Forelimb muscle (tissue), 1 donor: ENCODE data around the gene C16orf54. TPM values are rescaled to one million over a fixed set of nuclear protein-coding genes. Genes with fewer than 3 reads are reported as not detected.
"Not testable (repeated sequence)": the region's sequence is repeated elsewhere in the genome, so short reads cannot be mapped to it uniquely, and the experiment has no call there.

Source experiments
- DNase-seq: peaks from one replicate; pipeline ENCODE4 v3.0.0-alpha.2; 2013; ENCODE audit warnings: low read depth
- polyA plus RNA-seq: library from polyadenylated mRNA; unstranded; fragments of 120-200 nt; gene quantifications from one replicate; pipeline ENCODE4 v1.2.1, GENCODE V29; 2013; ENCODE audit not compliant: insufficient read length

The C16orf54 gene
- polyA plus RNA-seq, 1 donor, result 0.40 TPM

GRCh38 chr16:29769507-29769906 lies 23.7 kb upstream of the C16orf54 start:
- DNase-seq, result no peak

- DNase-seq, result no peak
Observed at GRCh38 chr16:29767062-29767461, 21.3 kb upstream of the C16orf54 start.

DNA sequence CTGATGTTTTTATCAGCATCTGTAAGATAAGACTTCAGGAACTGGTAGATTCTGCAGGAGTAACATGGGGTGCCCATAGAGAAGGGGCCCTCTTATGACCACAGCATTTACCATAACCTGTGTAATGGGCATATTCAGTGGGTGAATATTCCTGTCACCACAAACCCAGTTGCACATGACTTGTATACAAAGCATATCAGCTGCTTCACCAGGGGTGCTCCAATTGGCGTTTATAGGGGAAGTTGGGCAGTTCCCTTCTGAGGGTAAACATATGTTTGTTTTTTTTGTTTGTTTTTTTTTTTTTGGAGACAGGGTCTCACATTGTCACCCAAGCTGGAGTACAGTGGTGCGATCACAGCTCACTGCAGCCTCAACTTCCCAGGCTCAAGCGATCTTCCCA lies 20.8 kb upstream of the C16orf54 start:
- no peak for DNase-seq

- DNase-seq, result no peak
Observed at GRCh38 chr16:29765167-29766032, 19.6 kb upstream of the C16orf54 start.

- no peak for DNase-seq
Observed at GRCh38 chr16:29763326-29763725, 17.5 kb upstream of the C16orf54 start.

DNA sequence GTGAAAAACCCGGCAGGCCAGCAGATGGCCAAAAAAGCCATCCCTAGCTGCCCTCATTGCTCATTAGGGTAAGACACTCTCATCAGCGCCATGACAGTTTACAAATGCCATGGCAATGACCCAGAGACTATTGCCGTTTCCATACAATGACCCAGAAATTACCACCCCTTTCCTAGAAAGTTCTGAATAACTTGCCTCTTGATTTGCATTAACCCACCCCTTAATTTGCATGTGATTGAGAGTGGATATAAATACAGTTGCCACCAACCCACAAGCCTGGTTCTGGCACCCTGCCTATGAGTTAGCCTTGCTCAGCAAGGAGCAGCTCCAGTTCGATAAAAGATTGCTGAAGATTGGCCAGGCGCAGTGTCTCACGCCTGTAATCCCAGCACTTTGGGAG lies 16.1 kb upstream of the C16orf54 start:
- no peak for DNase-seq

DNA sequence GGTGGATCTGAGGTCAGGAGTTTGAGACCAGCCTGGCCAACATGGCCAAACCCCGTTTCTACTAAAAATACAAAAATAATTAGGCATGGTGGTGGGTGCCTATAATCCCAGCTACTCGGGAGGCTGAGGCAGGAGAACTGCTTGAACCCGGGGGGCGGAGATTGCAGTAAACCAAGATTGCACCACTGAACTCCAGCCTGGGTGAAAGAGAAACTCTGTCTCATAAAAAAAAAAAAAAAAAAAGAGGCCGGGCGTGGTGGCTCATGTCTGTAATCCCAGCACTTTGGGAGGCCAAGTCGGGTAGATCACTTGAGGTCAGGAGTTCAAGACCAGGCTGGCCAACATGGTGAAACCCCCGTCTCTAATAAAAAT lies 15.5 kb upstream of the C16orf54 start:
- DNase-seq, result not testable (repeated sequence)

DNA sequence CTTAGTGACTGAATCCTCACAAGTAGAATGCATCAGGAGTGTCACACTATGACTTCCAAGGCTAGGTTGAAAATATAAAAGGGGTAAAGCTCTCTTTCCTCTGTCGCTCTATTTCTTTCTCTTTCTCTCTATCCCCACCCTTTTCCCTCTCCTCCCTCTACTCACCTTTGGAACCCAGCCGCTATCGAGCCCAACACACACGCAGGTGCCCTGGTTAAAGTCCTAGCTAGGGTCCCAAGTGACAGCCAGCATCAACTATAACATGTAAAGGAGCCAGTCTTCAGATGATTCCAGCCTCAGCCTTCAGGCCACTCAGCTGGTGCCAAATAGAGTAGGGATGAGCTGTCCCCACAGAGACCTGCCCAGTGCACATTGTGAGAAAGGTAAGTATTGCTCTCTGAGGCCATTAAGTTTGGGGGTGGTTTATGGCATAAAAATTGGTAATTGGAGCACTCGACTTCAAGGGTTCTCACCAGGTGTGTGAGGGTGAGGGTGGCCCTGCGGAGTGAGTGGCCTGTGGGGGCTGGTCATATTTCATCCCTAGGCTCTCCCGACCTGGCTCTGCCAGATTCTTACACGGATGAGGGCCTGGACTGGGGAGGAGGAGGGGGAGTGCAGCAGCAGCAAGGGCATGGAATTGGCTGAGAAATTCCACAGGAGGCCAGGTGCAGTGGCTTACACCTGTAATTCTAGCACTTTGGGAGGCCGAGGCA lies 14.9 kb upstream of the C16orf54 start:
- no peak for DNase-seq

- no peak for DNase-seq
Observed at GRCh38 chr16:29757950-29758466, 12.2 kb upstream of the C16orf54 start.

GRCh38 chr16:29757086-29757485 lies 11.3 kb upstream of the C16orf54 start:
- DNase-seq, result not testable (repeated sequence)

- no peak for DNase-seq
Observed at GRCh38 chr16:29756654-29757053, 10.9 kb upstream of the C16orf54 start.

DNA sequence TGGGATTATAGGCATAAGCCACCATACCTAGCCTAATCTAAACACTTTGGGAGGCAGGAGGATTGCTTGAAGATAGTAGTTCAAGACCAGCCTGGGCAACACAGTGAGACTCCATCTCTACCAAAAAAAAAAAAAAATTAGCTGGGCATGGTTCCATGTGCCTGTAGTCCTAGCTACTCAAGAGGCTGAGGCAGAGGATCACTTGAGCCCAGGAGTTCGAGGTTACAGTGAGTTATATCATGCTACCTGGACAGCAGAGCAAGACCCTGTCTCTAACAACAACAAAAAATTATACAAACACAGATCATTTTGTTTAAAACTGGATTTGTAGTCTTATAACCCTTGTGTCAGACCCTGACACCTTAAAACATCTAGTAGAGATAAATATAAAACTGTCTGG lies 7.7 kb upstream of the C16orf54 start:
- no peak for DNase-seq

DNA sequence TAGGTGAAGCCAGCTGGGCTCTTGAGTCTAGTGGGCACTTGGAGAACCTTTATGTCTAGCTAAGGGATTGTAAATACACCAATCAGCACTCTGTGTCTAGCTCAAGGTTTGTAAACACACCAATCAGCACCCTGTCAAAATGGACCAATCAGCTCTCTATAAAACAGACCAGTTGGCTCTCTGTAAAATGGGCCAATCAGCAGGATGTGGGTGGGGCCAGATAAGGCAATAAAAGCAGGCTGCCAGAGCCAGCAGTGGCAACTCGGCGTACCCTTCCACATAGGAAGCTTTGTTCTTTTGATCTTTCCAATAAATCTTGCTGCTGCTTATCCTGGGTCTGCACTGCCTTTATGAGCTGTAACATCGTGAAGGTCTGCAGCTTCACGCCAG lies 3.0 kb upstream of the C16orf54 start:
- not testable (repeated sequence) for DNase-seq

- DNase-seq, result no peak
Observed at GRCh38 chr16:29747947-29748759, 2.4 kb upstream of the C16orf54 start.

DNA sequence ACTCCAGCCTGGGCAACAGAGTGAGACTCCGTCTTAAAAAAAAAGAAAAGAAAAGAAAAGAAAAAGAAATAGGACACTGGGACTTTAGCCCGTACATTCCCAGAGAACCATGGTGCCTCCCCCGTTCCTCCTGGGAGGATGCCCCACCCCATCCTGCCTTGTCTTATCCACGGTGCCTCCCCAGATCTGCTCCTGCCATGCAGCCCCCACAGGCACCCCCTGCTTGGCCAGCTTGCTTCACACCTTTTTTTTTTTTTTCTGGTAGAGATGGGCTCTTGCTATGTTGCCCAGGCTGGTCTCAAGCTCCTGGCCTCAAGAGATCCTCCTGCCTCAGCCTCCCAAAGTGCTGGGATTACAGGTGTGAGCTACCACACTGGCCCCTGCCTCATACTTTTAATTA lies 728 bp upstream of the C16orf54 start:
- not testable (repeated sequence) for DNase-seq

- no peak for DNase-seq
Observed at GRCh38 chr16:29745121-29745852, 503 bp downstream of the C16orf54 start.

GRCh38 chr16:29744541-29745101 lies 1.2 kb downstream of the C16orf54 start:
- no peak for DNase-seq

GRCh38 chr16:29743827-29744531 lies 1.8 kb downstream of the C16orf54 start:
- no peak for DNase-seq

GRCh38 chr16:29743475-29743826 lies 2.3 kb downstream of the C16orf54 start:
- no peak for DNase-seq

DNA sequence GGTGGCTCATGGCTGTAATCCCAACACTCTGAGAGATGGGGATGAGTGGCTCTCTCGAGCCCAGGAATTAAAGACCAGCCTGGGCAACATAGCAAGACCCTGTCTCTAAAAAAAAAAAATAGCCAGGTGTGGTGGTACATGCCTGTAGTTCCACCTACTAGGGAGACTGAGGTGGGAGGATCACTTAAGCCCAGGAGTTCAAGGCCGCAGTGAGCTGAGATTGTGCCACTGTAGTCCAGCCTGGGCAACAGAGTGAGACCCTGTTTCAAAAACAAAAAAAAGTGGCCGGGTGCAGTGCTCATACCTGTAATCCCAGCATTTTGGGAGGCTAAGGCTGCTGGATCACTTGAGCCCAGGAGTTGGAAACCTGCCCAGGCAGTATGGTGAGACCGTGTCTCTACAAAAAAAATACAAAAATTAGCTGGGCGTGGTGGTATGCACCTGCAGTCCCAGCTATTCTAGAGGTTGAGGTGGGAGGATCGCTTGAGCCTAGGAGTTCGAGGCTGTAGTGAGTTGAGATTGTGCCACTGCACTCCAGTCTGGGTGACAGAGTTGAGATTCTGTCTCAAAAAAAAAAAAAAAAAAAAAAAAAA lies 3.0 kb downstream of the C16orf54 start:
- DNase-seq, result no peak
